Fibroblast of the aortic adventitia (primary cell): ENCODE measurements around the gene SVOPL. TPM values are rescaled to one million over a fixed set of nuclear protein-coding genes. Genes with fewer than 3 reads are reported as not detected.

Experiments used
- DNase-seq: peaks from one replicate; pipeline ENCODE4 v3.0.0-alpha.2; 2010; ENCODE audit warnings: low read depth
- H3K4me3 ChIP-seq: 2 replicates; pipeline ENCODE4 v1.5.1; 2011; ENCODE audit warnings: low read depth, mild to moderate bottlenecking, control low read depth, low read length, moderate library complexity
- total RNA-seq: library from RNA; depleted of rRNA; stranded (reverse); fragments of >200 nt; gene quantifications from 2 replicates; pipeline ENCODE4 v1.2.3, GENCODE V29; 2012; ENCODE audit warnings: low replicate concordance
- TF ChIP-seq, protein P1 (sequence below): IDR thresholded peaks from 2 replicates; pipeline ENCODE4 v1.5.1; 2011; ENCODE audit warnings: mild to moderate bottlenecking, low read length, control low read depth, inconsistent platforms; ENCODE audit not compliant: insufficient read depth

The SVOPL gene
- total RNA-seq, 1 donor: not detected

DNA sequence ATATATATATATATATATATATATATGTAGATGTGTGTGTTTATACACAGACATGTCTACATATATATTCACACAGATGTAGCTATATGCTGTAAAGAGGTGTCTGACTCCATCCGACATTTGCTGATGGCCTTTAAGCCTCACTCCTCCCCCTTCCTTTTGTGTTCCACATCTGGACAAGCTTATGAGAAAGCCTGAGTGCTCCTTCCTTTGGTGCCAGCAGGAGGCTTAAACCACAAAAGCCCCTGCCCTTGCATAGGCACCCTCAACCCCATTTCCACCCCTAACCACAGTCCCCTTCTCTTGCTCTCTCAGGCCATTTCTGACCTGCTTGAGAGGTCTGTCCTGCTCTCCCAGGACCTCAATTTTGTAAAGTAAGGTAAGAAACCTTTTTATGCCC is 98.7 kb downstream of the SVOPL start:
- no peak overlapping the region for H3K4me3 ChIP-seq
- TF ChIP-seq, protein P1, sequence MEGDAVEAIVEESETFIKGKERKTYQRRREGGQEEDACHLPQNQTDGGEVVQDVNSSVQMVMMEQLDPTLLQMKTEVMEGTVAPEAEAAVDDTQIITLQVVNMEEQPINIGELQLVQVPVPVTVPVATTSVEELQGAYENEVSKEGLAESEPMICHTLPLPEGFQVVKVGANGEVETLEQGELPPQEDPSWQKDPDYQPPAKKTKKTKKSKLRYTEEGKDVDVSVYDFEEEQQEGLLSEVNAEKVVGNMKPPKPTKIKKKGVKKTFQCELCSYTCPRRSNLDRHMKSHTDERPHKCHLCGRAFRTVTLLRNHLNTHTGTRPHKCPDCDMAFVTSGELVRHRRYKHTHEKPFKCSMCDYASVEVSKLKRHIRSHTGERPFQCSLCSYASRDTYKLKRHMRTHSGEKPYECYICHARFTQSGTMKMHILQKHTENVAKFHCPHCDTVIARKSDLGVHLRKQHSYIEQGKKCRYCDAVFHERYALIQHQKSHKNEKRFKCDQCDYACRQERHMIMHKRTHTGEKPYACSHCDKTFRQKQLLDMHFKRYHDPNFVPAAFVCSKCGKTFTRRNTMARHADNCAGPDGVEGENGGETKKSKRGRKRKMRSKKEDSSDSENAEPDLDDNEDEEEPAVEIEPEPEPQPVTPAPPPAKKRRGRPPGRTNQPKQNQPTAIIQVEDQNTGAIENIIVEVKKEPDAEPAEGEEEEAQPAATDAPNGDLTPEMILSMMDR: no peak
- no peak for DNase-seq

DNA sequence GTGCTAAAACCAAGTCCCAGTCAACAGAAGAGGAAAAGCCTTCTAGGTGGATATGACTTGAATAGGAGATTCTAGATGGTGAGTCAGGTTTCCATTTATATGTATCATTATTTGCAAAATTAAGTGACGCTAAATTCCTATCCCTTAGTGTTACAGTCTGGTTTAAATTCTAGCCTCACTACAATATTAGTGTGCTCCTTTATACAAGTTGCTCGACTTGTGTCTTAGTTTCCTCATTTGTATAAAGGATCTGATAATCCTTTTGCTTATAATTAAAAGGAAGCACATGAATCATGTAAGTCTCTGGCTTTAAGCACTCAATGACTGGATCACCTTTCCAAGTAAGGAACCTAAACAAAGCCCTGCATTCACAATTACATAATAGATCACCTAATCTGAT is 105.7 kb downstream of the SVOPL start:
- TF ChIP-seq, protein P1: no peak
- no peak overlapping the region for H3K4me3 ChIP-seq
- no peak for DNase-seq

DNA sequence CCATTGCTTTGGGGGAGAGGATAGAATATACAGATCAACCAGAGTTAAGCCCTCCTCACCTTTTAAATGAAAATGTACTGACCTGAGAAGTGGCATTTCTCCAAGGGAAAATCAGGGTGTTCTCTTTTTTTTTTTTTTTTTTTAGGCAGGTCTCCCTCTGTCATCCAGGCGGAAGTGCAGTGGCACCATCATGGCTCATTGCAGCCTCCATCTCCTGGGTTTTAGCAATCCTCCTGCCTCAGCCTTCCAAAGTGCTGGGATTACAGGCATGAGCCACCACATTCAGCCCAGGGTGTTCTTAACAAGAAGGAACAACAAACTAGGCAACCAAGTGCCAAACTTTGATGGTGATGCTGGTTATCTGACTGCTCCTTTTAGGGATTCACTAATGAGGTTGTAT is 111.0 kb downstream of the SVOPL start:
- no peak for DNase-seq
- TF ChIP-seq, protein P1: no peak
- no peak overlapping the region for H3K4me3 ChIP-seq

DNA sequence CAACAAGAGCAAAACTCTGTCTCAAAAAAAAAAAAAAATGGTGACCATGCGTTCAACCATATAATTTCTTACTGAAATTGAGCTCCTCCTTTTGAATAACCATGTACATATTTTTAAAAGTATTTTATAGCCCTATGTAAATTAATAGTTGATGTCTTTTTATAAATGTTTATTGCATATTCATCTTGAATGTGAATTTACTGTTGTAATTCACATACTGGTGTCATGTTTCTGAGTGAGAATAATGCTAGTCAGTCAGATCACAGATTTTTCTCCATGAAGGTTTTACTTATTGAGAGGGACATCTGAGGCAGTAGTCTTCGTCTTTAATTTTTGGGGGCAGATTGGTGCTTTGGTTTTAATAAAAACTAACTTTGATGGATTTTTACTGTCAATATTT is 112.2 kb downstream of the SVOPL start:
- H3K4me3 ChIP-seq: no peak overlapping the region
- no peak for DNase-seq
- TF ChIP-seq, protein P1: no peak

DNA sequence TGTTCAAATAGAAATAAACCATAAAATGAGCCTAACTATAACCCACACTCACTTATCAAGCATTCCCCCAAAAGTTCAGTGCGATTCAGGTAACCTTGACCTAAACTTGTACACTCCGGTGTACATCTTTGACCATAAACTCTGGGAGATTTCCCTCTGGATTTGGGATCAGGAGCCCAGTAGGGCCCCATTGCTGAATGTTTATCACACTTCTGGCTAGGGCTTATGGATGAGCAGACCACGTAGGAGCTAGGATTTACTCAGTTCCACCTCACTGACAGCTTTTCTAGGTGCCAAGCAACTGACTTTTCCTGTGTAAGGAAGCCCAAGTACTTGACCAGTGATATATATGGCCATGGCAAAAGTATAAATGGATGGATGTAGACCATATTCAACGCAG is 113.7 kb downstream of the SVOPL start:
- DNase-seq: no peak
- TF ChIP-seq, protein P1: no peak
- H3K4me3 ChIP-seq: no peak overlapping the region

DNA sequence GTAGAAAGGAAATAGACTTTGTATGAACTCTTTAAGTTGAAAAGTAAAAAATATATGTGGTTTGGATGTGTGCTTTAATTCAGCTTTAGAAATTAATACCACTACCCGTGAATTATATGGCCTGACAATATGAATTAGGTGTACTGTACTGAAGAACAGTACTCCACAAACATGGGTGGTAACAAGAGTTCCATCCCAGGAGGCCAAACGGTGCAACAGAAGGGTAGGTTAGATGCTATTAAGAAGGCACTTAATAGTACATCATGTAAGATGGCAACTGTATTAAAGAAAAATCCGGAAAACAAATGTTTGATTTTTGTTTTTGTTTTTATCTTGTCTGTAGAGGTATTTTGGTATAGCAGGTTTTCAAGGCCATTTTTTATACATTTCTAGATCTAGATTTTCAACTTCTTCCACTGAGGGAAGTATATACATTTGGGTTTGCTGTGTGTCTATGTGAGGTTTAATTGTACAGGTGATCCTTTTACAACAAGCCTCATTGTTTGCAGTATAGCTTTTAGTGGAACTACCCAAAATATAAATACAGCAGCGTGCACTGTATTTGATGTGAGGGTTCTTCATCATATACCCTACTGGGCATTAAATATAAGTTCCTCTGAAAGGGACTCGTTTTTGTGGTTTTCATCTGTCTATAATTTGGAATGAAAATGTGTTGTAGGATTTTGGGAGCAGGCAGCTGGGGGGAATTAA is 115.7 kb downstream of the SVOPL start:
- TF ChIP-seq, protein P1: no peak
- DNase-seq: no peak
- H3K4me3 ChIP-seq: no peak overlapping the region

DNA sequence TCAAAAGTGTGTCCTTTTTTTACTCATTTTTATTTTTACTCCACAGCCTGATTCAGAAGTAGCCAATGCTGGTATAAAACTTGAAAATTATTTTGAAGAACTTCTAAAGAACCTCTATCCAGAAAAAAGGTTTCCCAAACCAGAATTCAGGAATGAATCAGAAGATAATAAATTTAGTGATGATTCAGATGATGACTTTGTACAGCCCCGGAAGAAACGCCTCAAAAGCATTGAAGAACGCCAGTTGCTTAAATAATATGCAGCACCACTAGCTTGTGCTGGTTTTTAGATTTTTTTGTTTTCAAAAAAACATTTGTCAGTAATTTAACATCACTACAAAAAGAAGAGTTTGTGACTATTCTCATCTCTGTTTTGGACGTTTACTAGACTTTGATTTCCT is 116.5 kb downstream of the SVOPL start:
- H3K4me3 ChIP-seq: no peak overlapping the region
- TF ChIP-seq, protein P1: no peak
- no peak for DNase-seq
